ENCODE results near the gene SEPHS1.
A peak's percentile ranks its signal among the peaks of the same experiment; 100 is the strongest.
"Not testable (repeated sequence)": the region's sequence is repeated elsewhere in the genome, so short reads cannot be mapped to it uniquely, and the experiment has no call there.

Gene SEPHS1

GRCh38 chr10:13282348-13282747 is 65.7 kb downstream of the SEPHS1 start:
- not testable (repeated sequence) for DNase-seq (ENCODE audit: low spot score)

- no peak for DNase-seq (ENCODE audit: low spot score)
Measured at GRCh38 chr10:13276749-13277365, 71.2 kb downstream of the SEPHS1 start.

- not testable (repeated sequence) for DNase-seq (ENCODE audit: low spot score)
Measured at GRCh38 chr10:13276146-13276545, 71.9 kb downstream of the SEPHS1 start.

GRCh38 chr10:13272164-13272571 is 75.9 kb downstream of the SEPHS1 start:
- no peak for DNase-seq (ENCODE audit: low spot score)

- peak; percentile 33 for DNase-seq (ENCODE audit: low spot score)
Measured at GRCh38 chr10:13271552-13272163, 76.4 kb downstream of the SEPHS1 start.

GRCh38 chr10:13270877-13271551 is 77.1 kb downstream of the SEPHS1 start:
- no peak for DNase-seq (ENCODE audit: low spot score)

GRCh38 chr10:13268841-13269240 is 79.3 kb downstream of the SEPHS1 start:
- DNase-seq (ENCODE audit: low spot score), result no peak

GRCh38 chr10:13268310-13268709 is 79.8 kb downstream of the SEPHS1 start:
- no peak for DNase-seq (ENCODE audit: low spot score)
